AML-193 (cell line): ENCODE results near the gene ERC2.

Experiments
- DNase-seq, 2 experiments: peaks; one replicate each; lab custom pipeline; 2025; lab: John Stamatoyannopoulos, UW

ERC2 gene

GRCh38 chr3:56187051-56187450 is 281.2 kb downstream of the ERC2 start:
- peak; percentile 51 to 54 for DNase-seq

GRCh38 chr3:56185827-56186226 is 282.4 kb downstream of the ERC2 start:
- DNase-seq = no peak

GRCh38 chr3:56183529-56183928 is 284.7 kb downstream of the ERC2 start:
- no peak for DNase-seq

GRCh38 chr3:56180433-56180832 is 287.8 kb downstream of the ERC2 start:
- no peak for DNase-seq

GRCh38 chr3:56173601-56174000 is 294.7 kb downstream of the ERC2 start:
- no peak for DNase-seq

- no peak for DNase-seq
Observed at GRCh38 chr3:56164436-56164835, 303.8 kb downstream of the ERC2 start.

GRCh38 chr3:56157693-56158362 is 310.4 kb downstream of the ERC2 start:
- peak; percentile 97 to 98 for DNase-seq

GRCh38 chr3:56154297-56154696 is 314.0 kb downstream of the ERC2 start:
- peak; percentile 40 to 54 for DNase-seq

- DNase-seq = no peak
Observed at GRCh38 chr3:56147354-56147753, 320.9 kb downstream of the ERC2 start.

GRCh38 chr3:56145410-56145809 is 322.9 kb downstream of the ERC2 start:
- no peak for DNase-seq

GRCh38 chr3:56144805-56145204 is 323.5 kb downstream of the ERC2 start:
- no peak for DNase-seq

GRCh38 chr3:56137415-56137814 is 330.9 kb downstream of the ERC2 start:
- DNase-seq = no peak

- DNase-seq = no peak
Observed at GRCh38 chr3:56136514-56136913, 331.8 kb downstream of the ERC2 start.

GRCh38 chr3:56135941-56136340 is 332.3 kb downstream of the ERC2 start:
- DNase-seq = no peak

GRCh38 chr3:56133423-56133822 is 334.8 kb downstream of the ERC2 start:
- peak in 1 of 2 experiments; percentile 10 for DNase-seq

- no peak for DNase-seq
Observed at GRCh38 chr3:56132762-56133161, 335.5 kb downstream of the ERC2 start.

GRCh38 chr3:56131974-56132590 is 336.2 kb downstream of the ERC2 start:
- peak; percentile 70 to 81 for DNase-seq

GRCh38 chr3:56130036-56130435 is 338.2 kb downstream of the ERC2 start:
- no peak for DNase-seq

GRCh38 chr3:56126632-56127031 is 341.6 kb downstream of the ERC2 start:
- no peak for DNase-seq

GRCh38 chr3:56125358-56126005 is 342.8 kb downstream of the ERC2 start:
- DNase-seq = no peak

- DNase-seq = no peak
Observed at GRCh38 chr3:56124546-56124945, 343.7 kb downstream of the ERC2 start.

- no peak for DNase-seq
Observed at GRCh38 chr3:56123487-56123886, 344.8 kb downstream of the ERC2 start.

- DNase-seq = no peak
Observed at GRCh38 chr3:56122911-56123310, 345.4 kb downstream of the ERC2 start.
